GM12864 (cell line): Measurements from ENCODE around the gene RALGPS1.

Experiments
- DNase-seq: peaks from one replicate; pipeline ENCODE4 v3.0.0-alpha.2; 2011; ENCODE audit warnings: low read depth
- H3K4me3 ChIP-seq: 2 replicates; pipeline ENCODE4 v1.5.1; 2011; ENCODE audit warnings: mild to moderate bottlenecking, low read depth, low read length, control low read depth
- CTCF ChIP-seq: IDR thresholded peaks from 2 replicates; pipeline ENCODE4 v1.5.1; 2011; ENCODE audit warnings: low read depth, mild to moderate bottlenecking, moderate library complexity, low read length, control low read depth, inconsistent platforms; ENCODE audit errors: missing control alignments

The RALGPS1 gene

GRCh38 chr9:127255692-127256091 is 341.1 kb downstream of the RALGPS1 start:
- DNase-seq: no peak
- no peak for TF ChIP-seq CTCF
- no peak overlapping the region for H3K4me3 ChIP-seq

GRCh38 chr9:127256324-127256723 is 341.7 kb downstream of the RALGPS1 start:
- no peak for DNase-seq
- TF ChIP-seq CTCF: no peak
- H3K4me3 ChIP-seq: no peak overlapping the region

GRCh38 chr9:127258606-127259471 is 344.3 kb downstream of the RALGPS1 start:
- no peak overlapping the region for H3K4me3 ChIP-seq
- DNase-seq: no peak
- TF ChIP-seq CTCF: no peak

GRCh38 chr9:127262602-127263001 is 348.0 kb downstream of the RALGPS1 start:
- no peak for DNase-seq
- TF ChIP-seq CTCF: no peak
- no peak overlapping the region for H3K4me3 ChIP-seq

GRCh38 chr9:127263237-127263636 is 348.7 kb downstream of the RALGPS1 start:
- no peak overlapping the region for H3K4me3 ChIP-seq
- no peak for TF ChIP-seq CTCF
- DNase-seq: no peak

GRCh38 chr9:127263664-127264063 is 349.1 kb downstream of the RALGPS1 start:
- no peak for DNase-seq
- TF ChIP-seq CTCF: no peak
- H3K4me3 ChIP-seq: no peak overlapping the region
